Kidney (tissue), 14 donors: ENCODE data around the gene ACTA2. TPM values are rescaled to one million over a fixed set of nuclear protein-coding genes. Genes with fewer than 3 reads are reported as not detected.

Experiments used
- DNase-seq, 5 donors: peaks; one replicate each; pipeline ENCODE4 v3.0.0-alpha.2; 2013 to 2020
- FAIRE-seq: peaks from 2 replicates; lab custom pipeline; 2012; peaks lifted over from hg19 to GRCh38; lab: Jason Lieb, UNC
- H3K27ac ChIP-seq, 2 donors: one replicate each; pipeline ENCODE4 v1.7.0; 2013; ENCODE audit warnings: low read depth in 2 of 2, low read length in 2 of 2, inconsistent platforms in 1 of 2
- H3K27me3 ChIP-seq: one replicate; pipeline ENCODE4 v1.7.1; 2013; ENCODE audit warnings: low read length, inconsistent platforms; ENCODE audit not compliant: control insufficient read depth, insufficient read depth
- H3K36me3 ChIP-seq, 3 donors: one replicate each; pipeline versions ENCODE4 v1.7.0 to v1.7.1; 2013; ENCODE audit warnings: low read length in 3 of 3, control low read depth in 1 of 3, inconsistent platforms in 1 of 3; ENCODE audit not compliant: insufficient read depth in 3 of 3, control insufficient read depth in 2 of 3
- H3K4me1 ChIP-seq, 3 donors: one replicate each; pipeline versions ENCODE4 v1.7.0 to v1.7.1; 2013; ENCODE audit warnings: low read length in 3 of 3, inconsistent platforms in 1 of 3, low read depth in 1 of 3; ENCODE audit not compliant: control insufficient read depth in 2 of 3, insufficient read depth in 2 of 3
- H3K4me3 ChIP-seq, 3 donors: one replicate each; pipeline versions ENCODE4 v1.7.0 to v1.8.1; 2013; ENCODE audit warnings: low read length in 3 of 3, control low read depth in 1 of 3, inconsistent platforms in 1 of 3
- H3K9ac ChIP-seq, 3 donors: one replicate each; pipeline versions ENCODE4 v1.7.0 to v1.7.1; 2013; ENCODE audit warnings: low read length in 3 of 3, control low read depth in 1 of 3, inconsistent platforms in 1 of 3
- H3K9me3 ChIP-seq, 3 donors: one replicate each; pipeline versions ENCODE4 v1.7.0 to v1.7.1; 2013; ENCODE audit warnings: low read length in 3 of 3, control low read depth in 1 of 3, inconsistent platforms in 1 of 3; ENCODE audit not compliant: control insufficient read depth in 2 of 3, insufficient read depth in 1 of 3
- CTCF ChIP-seq: IDR thresholded peaks from 3 replicates; pipeline ENCODE4 v1.5.1; 2012; ENCODE audit warnings: mild to moderate bottlenecking, moderate library complexity, borderline replicate concordance; ENCODE audit not compliant: insufficient read depth; ENCODE audit errors: extremely low read depth
- intact Hi-C: fragments of 100-400 bp; cut with DNase I; formaldehyde crosslinking; loops from one replicate; pipeline ENCODE4 v1.11.1; 2022
- polyA plus RNA-seq: library from polyadenylated mRNA; stranded (reverse); fragments of 350-450 nt; fragmentation: Illumina TruSeq; extraction: RNeasy Lipid Tissue Mini Kit (QIAGEN cat#74804); gene quantifications from one replicate; pipeline ENCODE4 v1.2.3, GENCODE V29; 2014; ENCODE audit warnings: low read depth, low replicate concordance; ENCODE audit not compliant: insufficient read depth
- total RNA-seq: library from RNA; stranded (reverse); fragmentation: NEBNext Ultra II Directional; extraction: Animal tissue kit (Norgen Biotek cat#: 25700); gene quantifications from one replicate; pipeline ENCODE4 v1.2.1, GENCODE V29; 2021
- donor health status: control.
- donor health status: control.
- donor health status: control.
- donor health status: control.
- donor health status: control.
- donor health status: DM: yes; HTN: yes; CAD: no.
- donor health status: Normal renal cell carcinoma (clear cell type).

Gene ACTA2
- total and polyA plus RNA-seq, 2 donors from 2014 or later: 378 to 471 TPM

- H3K4me1 ChIP-seq: peaks cover 0 to 2% (median 0%) of the 10 kb centered on the region in 3 donors
- no peak overlapping the region for H3K4me3 ChIP-seq
- no peaks in the 10 kb centered on the region for H3K36me3 ChIP-seq
- H3K27me3 ChIP-seq: no peaks in the 10 kb centered on the region
- H3K27ac ChIP-seq: no peak overlapping the region
- intact Hi-C loops: no loop called here
- no peaks in the 10 kb centered on the region for H3K9me3 ChIP-seq
- no peak overlapping the region for H3K9ac ChIP-seq
- FAIRE-seq (no peak), DNase-seq (no peak)
- TF ChIP-seq CTCF: no peak
Measured at GRCh38 chr10:88963318-88963717, 10.7 kb upstream of the ACTA2 start.

- TF ChIP-seq CTCF: no peak
- Histone ChIP-seq H3K27ac (no peak overlapping the region), H3K36me3 (no peaks in the 10 kb centered on the region), H3K4me3 (no peak overlapping the region), H3K9me3 (no peaks in the 10 kb centered on the region), H3K27me3 (no peaks in the 10 kb centered on the region), H3K9ac (no peak overlapping the region), H3K4me1 (peaks cover 0 to 2% (median 0%) of the 10 kb centered on the region in 3 donors)
- DNase-seq (no peak), FAIRE-seq (no peak)
- intact Hi-C loops: no loop called here
Measured at GRCh38 chr10:88962336-88962735, 9.8 kb upstream of the ACTA2 start.

- no peak for FAIRE-seq
- Histone ChIP-seq H3K4me1 (peaks cover 0 to 2% (median 0%) of the 10 kb centered on the region in 3 donors), H3K27ac (no peak overlapping the region), H3K9ac (no peak overlapping the region), H3K4me3 (no peak overlapping the region), H3K27me3 (no peaks in the 10 kb centered on the region), H3K36me3 (no peaks in the 10 kb centered on the region), H3K9me3 (no peaks in the 10 kb centered on the region)
- no peak for TF ChIP-seq CTCF
- DNase-seq: no peak
- intact Hi-C loops: no loop called here
Measured at GRCh38 chr10:88961266-88961665, 8.7 kb upstream of the ACTA2 start.

GRCh38 chr10:88960802-88961201 lies 8.2 kb upstream of the ACTA2 start:
- no peak for TF ChIP-seq CTCF
- H3K27ac ChIP-seq: no peak overlapping the region
- H3K9ac ChIP-seq: no peak overlapping the region

More at GRCh38 chr10:88960802-88961201, 8.2 kb upstream of the ACTA2 start:
- Histone ChIP-seq H3K9me3 (no peaks in the 10 kb centered on the region), H3K4me3 (no peak overlapping the region), H3K36me3 (no peaks in the 10 kb centered on the region), H3K4me1 (peaks cover 0 to 2% (median 0%) of the 10 kb centered on the region in 3 donors), H3K27me3 (no peaks in the 10 kb centered on the region)
- DNase-seq (no peak), FAIRE-seq (no peak)
- intact Hi-C loops: no loop called here
